ENCODE measurements around the gene EFCAB6. TPM values are rescaled to one million over a fixed set of nuclear protein-coding genes. Genes with fewer than 3 reads are reported as not detected.

Gene EFCAB6
- total RNA-seq, 1 experiment from 2014 or later: 0.94 TPM

GRCh38 chr22:43706571-43707328 lies 105.4 kb downstream of the EFCAB6 start:
- ChIA-PET POLR2A (no interaction called here), CTCF (interaction anchor here (1.0 kb wide), 1 partner anchor 12 kb away, joined by 4 read pairs; no protein-coding TSS in a partner anchor)
- peaks cover 7% of the 10 kb centered on the region; the same call in 1 of the 2 replicates for H3K27me3 Mint-ChIP-seq (ENCODE audit: low read depth)
- H3K9me3 Mint-ChIP-seq: peaks cover 32% of the 10 kb centered on the region
- TF ChIP-seq NFATC4 (CRISPR knock-in tag; IDR thresholded peaks at IDR 0.05) (no peak), GTF2I (CRISPR knock-in tag; conservative IDR thresholded peaks at IDR 0.05) (no peak), ZNF121 (CRISPR knock-in tag; IDR thresholded peaks at IDR 0.05) (no peak), CREB1 (CRISPR knock-in tag; IDR thresholded peaks at IDR 0.05) (no peak), JUN (CRISPR knock-in tag; IDR thresholded peaks at IDR 0.05) (no peak), ZMAT4 (CRISPR knock-in tag; IDR thresholded peaks at IDR 0.05) (no peak), SOX15 (CRISPR knock-in tag; IDR thresholded peaks at IDR 0.05) (no peak), FOXP1 (CRISPR knock-in tag; IDR thresholded peaks at IDR 0.05; ENCODE audit: borderline replicate concordance) (no peak), JAZF1 (CRISPR knock-in tag; IDR thresholded peaks at IDR 0.05) (no peak), ATF1 (CRISPR knock-in tag; IDR thresholded peaks at IDR 0.05) (no peak), FOXJ3 (CRISPR knock-in tag; IDR thresholded peaks at IDR 0.05; ENCODE audit: borderline replicate concordance) (no peak), MYBL2 (CRISPR knock-in tag; IDR thresholded peaks at IDR 0.05) (no peak), AFF4 (CRISPR knock-in tag; IDR thresholded peaks at IDR 0.05; ENCODE audit: borderline replicate concordance) (no peak), ZNF219 (CRISPR knock-in tag; IDR thresholded peaks at IDR 0.05; ENCODE audit: borderline replicate concordance) (no peak)
- TF ChIP-seq, protein P1, sequence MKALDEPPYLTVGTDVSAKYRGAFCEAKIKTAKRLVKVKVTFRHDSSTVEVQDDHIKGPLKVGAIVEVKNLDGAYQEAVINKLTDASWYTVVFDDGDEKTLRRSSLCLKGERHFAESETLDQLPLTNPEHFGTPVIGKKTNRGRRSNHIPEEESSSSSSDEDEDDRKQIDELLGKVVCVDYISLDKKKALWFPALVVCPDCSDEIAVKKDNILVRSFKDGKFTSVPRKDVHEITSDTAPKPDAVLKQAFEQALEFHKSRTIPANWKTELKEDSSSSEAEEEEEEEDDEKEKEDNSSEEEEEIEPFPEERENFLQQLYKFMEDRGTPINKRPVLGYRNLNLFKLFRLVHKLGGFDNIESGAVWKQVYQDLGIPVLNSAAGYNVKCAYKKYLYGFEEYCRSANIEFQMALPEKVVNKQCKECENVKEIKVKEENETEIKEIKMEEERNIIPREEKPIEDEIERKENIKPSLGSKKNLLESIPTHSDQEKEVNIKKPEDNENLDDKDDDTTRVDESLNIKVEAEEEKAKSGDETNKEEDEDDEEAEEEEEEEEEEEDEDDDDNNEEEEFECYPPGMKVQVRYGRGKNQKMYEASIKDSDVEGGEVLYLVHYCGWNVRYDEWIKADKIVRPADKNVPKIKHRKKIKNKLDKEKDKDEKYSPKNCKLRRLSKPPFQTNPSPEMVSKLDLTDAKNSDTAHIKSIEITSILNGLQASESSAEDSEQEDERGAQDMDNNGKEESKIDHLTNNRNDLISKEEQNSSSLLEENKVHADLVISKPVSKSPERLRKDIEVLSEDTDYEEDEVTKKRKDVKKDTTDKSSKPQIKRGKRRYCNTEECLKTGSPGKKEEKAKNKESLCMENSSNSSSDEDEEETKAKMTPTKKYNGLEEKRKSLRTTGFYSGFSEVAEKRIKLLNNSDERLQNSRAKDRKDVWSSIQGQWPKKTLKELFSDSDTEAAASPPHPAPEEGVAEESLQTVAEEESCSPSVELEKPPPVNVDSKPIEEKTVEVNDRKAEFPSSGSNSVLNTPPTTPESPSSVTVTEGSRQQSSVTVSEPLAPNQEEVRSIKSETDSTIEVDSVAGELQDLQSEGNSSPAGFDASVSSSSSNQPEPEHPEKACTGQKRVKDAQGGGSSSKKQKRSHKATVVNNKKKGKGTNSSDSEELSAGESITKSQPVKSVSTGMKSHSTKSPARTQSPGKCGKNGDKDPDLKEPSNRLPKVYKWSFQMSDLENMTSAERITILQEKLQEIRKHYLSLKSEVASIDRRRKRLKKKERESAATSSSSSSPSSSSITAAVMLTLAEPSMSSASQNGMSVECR (CRISPR knock-in tag; IDR thresholded peaks at IDR 0.05; ENCODE audit: borderline replicate concordance): no peak
- TF ChIP-seq, protein P2, sequence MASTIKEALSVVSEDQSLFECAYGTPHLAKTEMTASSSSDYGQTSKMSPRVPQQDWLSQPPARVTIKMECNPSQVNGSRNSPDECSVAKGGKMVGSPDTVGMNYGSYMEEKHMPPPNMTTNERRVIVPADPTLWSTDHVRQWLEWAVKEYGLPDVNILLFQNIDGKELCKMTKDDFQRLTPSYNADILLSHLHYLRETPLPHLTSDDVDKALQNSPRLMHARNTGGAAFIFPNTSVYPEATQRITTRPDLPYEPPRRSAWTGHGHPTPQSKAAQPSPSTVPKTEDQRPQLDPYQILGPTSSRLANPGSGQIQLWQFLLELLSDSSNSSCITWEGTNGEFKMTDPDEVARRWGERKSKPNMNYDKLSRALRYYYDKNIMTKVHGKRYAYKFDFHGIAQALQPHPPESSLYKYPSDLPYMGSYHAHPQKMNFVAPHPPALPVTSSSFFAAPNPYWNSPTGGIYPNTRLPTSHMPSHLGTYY (CRISPR knock-in tag; IDR thresholded peaks at IDR 0.05): no peak
- TF ChIP-seq, protein P3, sequence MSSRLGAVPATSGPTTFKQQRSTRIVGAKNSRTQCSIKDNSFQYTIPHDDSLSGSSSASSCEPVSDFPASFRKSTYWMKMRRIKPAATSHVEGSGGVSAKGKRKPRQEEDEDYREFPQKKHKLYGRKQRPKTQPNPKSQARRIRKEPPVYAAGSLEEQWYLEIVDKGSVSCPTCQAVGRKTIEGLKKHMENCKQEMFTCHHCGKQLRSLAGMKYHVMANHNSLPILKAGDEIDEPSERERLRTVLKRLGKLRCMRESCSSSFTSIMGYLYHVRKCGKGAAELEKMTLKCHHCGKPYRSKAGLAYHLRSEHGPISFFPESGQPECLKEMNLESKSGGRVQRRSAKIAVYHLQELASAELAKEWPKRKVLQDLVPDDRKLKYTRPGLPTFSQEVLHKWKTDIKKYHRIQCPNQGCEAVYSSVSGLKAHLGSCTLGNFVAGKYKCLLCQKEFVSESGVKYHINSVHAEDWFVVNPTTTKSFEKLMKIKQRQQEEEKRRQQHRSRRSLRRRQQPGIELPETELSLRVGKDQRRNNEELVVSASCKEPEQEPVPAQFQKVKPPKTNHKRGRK (CRISPR knock-in tag; IDR thresholded peaks at IDR 0.05; ENCODE audit: borderline replicate concordance): no peak
- TF ChIP-seq, protein P4, sequence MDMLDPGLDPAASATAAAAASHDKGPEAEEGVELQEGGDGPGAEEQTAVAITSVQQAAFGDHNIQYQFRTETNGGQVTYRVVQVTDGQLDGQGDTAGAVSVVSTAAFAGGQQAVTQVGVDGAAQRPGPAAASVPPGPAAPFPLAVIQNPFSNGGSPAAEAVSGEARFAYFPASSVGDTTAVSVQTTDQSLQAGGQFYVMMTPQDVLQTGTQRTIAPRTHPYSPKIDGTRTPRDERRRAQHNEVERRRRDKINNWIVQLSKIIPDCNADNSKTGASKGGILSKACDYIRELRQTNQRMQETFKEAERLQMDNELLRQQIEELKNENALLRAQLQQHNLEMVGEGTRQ (CRISPR knock-in tag; IDR thresholded peaks at IDR 0.05): no peak
- TF ChIP-seq, protein P5, sequence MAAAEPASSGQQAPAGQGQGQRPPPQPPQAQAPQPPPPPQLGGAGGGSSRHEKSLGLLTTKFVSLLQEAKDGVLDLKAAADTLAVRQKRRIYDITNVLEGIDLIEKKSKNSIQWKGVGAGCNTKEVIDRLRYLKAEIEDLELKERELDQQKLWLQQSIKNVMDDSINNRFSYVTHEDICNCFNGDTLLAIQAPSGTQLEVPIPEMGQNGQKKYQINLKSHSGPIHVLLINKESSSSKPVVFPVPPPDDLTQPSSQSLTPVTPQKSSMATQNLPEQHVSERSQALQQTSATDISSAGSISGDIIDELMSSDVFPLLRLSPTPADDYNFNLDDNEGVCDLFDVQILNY (CRISPR knock-in tag; IDR thresholded peaks at IDR 0.05): no peak
- TF ChIP-seq, protein P6, sequence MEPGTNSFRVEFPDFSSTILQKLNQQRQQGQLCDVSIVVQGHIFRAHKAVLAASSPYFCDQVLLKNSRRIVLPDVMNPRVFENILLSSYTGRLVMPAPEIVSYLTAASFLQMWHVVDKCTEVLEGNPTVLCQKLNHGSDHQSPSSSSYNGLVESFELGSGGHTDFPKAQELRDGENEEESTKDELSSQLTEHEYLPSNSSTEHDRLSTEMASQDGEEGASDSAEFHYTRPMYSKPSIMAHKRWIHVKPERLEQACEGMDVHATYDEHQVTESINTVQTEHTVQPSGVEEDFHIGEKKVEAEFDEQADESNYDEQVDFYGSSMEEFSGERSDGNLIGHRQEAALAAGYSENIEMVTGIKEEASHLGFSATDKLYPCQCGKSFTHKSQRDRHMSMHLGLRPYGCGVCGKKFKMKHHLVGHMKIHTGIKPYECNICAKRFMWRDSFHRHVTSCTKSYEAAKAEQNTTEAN (CRISPR knock-in tag; IDR thresholded peaks at IDR 0.05): no peak
- DNase-seq (ENCODE audit: low spot score): no peak
- H3K27ac Mint-ChIP-seq: peak overlapping the region; percentile 0
- peaks cover 36% of the 10 kb centered on the region for H3K4me1 Mint-ChIP-seq
- no peak for ATAC-seq
- peaks cover 29% of the 10 kb centered on the region for H3K36me3 Mint-ChIP-seq
- no peak overlapping the region for H3K4me3 Mint-ChIP-seq
